Inflammatory macrophage (primary cell): ENCODE data around the gene PMEL.
A peak's percentile ranks its signal among the peaks of the same experiment; 100 is the strongest.

ENCODE experiments used
- DNase-seq, 2 donors: peaks; one replicate each; pipeline ENCODE4 v3.0.0-alpha.2; 2020 to 2022

The PMEL gene

GRCh38 chr12:55919032-55919431 lies 46.8 kb downstream of the PMEL start:
- DNase-seq, result peak in 1 of 2 donors; percentile 35

GRCh38 chr12:55915482-55915859 lies 50.4 kb downstream of the PMEL start:
- peak; percentile 42 to 72 for DNase-seq

GRCh38 chr12:55912908-55913307 lies 52.9 kb downstream of the PMEL start:
- no peak for DNase-seq

- DNase-seq, result no peak
Observed at GRCh38 chr12:55909513-55909884, 56.3 kb downstream of the PMEL start.

GRCh38 chr12:55908726-55909512 lies 56.9 kb downstream of the PMEL start:
- DNase-seq, result no peak

GRCh38 chr12:55906056-55906455 lies 59.8 kb downstream of the PMEL start:
- no peak for DNase-seq
